Left lobe of liver (tissue), 2 donors: ENCODE data around the gene RAI2. TPM values are rescaled to one million over a fixed set of nuclear protein-coding genes. Genes with fewer than 3 reads are reported as not detected.

ENCODE experiments used
- ATAC-seq: fragments of 200-7000 bp; cut with Tn5 transposase; one replicate; pipeline ENCODE4 v1.9.1; 2020; ENCODE audit warnings: mild to moderate bottlenecking, moderate library complexity
- DNase-seq: peaks from one replicate; pipeline ENCODE4 v3.0.0-alpha.2; 2020; ENCODE audit warnings: low spot score
- total RNA-seq: library from RNA; stranded (reverse); gene quantifications from one replicate; pipeline ENCODE4 v1.2.1, GENCODE V29; 2021
- donor health status: DM: no; HTN: no; CAD: no; lungs with moderate emphysema.
- donor health status: DM: no; HTN: yes; CAD: no.

Gene RAI2
- total RNA-seq, 1 donor from 2014 or later: 2.1 TPM

- DNase-seq: no peak
- ATAC-seq: no peak
Measured at GRCh38 chrX:17787557-17787956, 73.5 kb downstream of the RAI2 start.

DNA sequence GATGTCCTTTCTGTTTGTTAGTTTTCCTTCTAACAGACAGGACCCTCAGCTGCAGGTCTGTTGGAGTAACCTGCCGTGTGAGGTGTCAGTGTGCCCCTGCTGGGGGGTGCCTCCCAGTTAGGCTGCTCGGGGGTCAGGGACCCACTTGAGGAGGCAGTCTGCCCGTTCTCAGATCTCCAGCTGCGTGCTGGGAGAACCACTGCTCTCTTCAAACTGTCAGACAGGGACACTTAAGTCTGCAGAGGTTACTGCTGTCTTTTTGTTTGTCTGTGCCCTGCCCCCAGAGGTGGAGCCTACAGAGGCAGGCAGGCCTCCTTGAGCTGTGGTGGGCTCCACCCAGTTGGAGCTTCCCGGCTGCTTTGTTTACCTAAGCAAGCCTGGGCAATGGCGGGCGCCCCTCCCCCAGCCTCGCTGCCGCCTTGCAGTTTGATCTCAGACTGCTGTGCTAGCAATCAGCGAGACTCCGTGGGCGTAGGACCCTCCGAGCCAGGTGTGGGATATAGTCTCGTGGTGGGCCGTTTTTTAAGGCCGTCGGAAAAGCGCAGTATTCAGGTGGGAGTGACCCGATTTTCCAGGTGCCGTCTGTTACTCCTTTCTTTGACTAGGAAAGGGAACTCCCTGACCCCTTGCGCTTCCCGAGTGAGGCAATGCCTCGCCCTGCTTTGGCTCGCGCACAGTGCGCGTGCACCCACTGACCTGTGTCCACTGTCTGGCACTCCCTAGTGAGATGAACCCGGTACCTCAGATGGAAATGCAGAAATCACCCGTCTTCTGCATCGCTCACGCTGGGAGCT lies 74.3 kb downstream of the RAI2 start:
- peak; percentile 30 for ATAC-seq
- DNase-seq: peak; percentile 62

- ATAC-seq (no peak), DNase-seq (no peak)
Measured at GRCh38 chrX:17779434-17779833, 81.7 kb downstream of the RAI2 start.

DNA sequence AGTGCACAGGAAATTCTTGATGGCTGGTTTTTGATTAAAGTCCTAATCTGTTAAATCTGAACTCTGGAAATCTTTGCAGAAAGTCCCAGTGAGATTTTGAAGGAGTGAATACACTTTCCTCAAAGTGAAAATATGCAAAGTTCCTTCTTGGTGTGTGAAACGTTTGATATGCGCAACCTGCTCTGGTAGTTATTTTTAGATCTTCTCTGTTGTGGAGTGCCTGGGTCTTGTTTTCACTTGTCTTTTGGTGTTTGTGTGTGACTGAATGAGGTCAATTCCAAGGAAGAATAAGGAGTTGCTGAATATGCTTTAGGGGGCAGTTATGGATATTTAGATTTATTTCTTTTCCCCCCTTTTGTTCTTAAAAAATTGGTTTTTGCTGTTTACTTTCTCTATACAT lies 82.1 kb downstream of the RAI2 start:
- DNase-seq (no peak), ATAC-seq (no peak)

DNA sequence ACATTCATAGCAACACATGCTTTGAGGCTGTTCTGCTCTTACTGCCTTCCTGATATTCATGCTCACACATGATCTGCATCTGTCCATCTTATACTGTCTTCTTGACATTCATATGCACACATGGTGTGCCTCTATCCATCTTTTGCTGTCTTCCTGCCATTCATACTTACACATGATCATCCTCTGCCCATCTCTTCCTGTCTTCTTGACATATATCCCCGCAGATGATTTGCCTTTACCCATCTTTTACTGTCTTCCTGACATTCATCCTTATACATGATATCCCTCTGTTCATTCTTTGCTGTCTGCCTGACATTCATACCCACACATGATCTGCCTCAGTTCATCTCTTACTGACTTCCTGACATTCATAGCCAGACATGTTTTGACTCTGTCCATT lies 87.0 kb downstream of the RAI2 start:
- DNase-seq: no peak
- ATAC-seq: no peak

DNA sequence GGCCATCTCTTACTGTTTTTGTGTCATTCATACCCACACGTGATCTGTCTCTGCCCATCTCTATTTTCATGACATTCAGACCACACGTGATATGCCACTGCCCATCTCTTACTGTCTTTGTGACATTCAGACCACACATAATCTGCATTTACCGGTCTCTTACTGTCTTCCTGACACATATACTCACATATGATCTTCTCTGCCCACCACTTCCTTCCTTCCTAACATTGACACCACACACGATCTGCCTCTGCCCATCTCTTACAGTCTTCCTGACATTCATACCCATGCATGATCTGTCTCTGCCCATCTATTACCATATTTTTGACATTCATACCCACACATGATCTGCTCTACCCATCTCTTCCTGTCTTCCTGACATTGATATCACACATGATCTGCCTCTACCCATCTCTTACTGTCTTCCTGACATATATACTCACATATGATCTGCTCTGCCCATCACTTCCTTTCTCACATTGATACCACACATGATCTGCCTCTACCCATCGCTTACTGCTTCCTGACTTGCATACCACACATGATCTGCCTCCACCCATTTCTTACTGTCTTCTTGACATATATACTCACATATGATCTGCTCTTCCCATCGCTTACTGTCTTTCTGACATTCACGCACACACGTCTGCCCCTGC lies 87.7 kb downstream of the RAI2 start:
- DNase-seq (no peak), ATAC-seq (no peak)

GRCh38 chrX:17769701-17770269 lies 91.3 kb downstream of the RAI2 start:
- no peak for DNase-seq
- no peak for ATAC-seq

DNA sequence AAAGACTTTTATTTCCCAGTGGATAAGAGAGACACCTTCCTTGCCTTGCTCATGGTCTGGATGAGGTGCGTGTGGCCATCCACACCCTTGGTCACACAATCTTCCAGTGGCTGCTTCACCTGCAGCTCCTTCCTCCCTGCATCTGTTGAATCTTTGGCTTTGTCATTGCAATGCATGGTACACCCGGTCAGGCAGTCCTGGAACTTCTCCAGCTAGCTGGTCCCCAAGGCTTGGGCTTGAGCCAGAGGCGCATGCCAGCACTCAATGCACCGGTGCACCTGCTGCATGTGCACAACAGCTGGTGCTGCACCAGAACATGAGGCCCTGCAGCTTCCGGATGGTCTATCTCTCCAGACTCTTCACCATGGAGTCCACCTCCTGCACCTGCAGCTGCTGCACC lies 92.1 kb downstream of the RAI2 start:
- ATAC-seq (no peak), DNase-seq (no peak)

- no peak for ATAC-seq
Measured at GRCh38 chrX:17767734-17768133, 93.4 kb downstream of the RAI2 start.

GRCh38 chrX:17759990-17760389 lies 101.1 kb downstream of the RAI2 start:
- no peak for ATAC-seq
- no peak for DNase-seq

More at GRCh38 chrX:17767734-17768133, 93.4 kb downstream of the RAI2 start:
- DNase-seq: no peak

DNA sequence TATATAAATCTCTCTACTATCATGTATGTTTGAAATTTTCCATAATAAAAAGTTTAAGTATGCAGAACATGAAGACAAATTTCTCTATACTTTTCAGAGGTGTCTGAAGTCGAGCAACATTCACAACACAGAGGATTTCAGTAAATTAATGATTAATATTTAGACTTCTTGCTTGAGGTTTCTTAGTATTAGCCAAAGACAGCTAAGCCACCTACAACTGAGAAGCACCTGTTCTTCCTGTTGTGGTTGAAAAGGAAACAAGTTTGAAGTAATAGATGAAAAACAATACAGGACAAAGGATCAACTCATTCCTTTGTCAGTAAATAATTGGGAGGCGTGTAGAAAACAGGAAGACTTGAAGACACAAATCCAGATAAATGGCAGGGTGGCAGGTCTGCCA lies 102.7 kb downstream of the RAI2 start:
- no peak for DNase-seq
- no peak for ATAC-seq

- DNase-seq (no peak), ATAC-seq (peak; percentile 65)
Measured at GRCh38 chrX:17750436-17750835, 110.7 kb downstream of the RAI2 start.

Other genes with a start within 250 kb of the RAI2 start
- 8.6 TPM for gene SCML1, start 123.8 kb downstream of the RAI2 start, total RNA-seq